ENCODE data around the gene RTEL1. TPM values are rescaled to one million over a fixed set of nuclear protein-coding genes. Genes with fewer than 3 reads are reported as not detected.

The RTEL1 gene
- total and polyA plus RNA-seq, 2 experiments from 2014 or later, result 14.8 to 14.9 TPM

- TF ChIP-seq CTCF (IDR thresholded peaks at IDR 0.05; ENCODE audit: low read depth, low read length), result no peak
- no peak overlapping the region for H3K4me3 ChIP-seq
- no peaks in the 10 kb centered on the region for H3K36me3 ChIP-seq
- H3K27ac ChIP-seq, result no peak overlapping the region
- no peaks in the 10 kb centered on the region for H3K27me3 ChIP-seq
- no peak for DNase-seq (ENCODE audit: low read depth in 1 of 2, low spot score in 1 of 2)
- H3K9me3 ChIP-seq (ENCODE audit: low read depth), result no peaks in the 10 kb centered on the region
- H3K4me1 ChIP-seq (ENCODE audit: low read depth), result no peaks in the 10 kb centered on the region
Measured at GRCh38 chr20:63619505-63619904, 38.6 kb upstream of the RTEL1 start.

DNA sequence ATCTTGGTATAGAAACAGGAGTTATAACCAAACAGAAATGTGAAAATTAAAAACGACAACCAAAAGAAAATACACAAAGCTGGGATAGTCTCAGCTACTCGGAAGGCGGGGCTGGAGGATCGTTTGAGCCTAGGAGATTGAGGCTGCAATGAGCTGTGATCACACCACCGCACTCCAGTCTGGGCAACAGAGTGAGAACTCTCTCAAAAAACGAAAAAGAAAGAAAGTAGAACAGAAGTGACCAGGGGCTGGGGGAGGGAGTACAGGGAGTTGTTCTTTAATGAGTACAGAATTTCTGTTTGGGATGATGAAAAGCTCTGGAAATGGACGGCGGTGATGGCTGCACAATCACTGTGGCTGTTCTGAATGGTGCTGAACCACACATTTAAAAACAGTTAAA lies 37.1 kb upstream of the RTEL1 start:
- Histone ChIP-seq H3K36me3 (no peaks in the 10 kb centered on the region), H3K27me3 (no peaks in the 10 kb centered on the region), H3K4me3 (no peak overlapping the region), H3K4me1 (ENCODE audit: low read depth) (no peaks in the 10 kb centered on the region), H3K27ac (no peak overlapping the region), H3K9me3 (ENCODE audit: low read depth) (no peaks in the 10 kb centered on the region)
- no peak for TF ChIP-seq CTCF (IDR thresholded peaks at IDR 0.05; ENCODE audit: low read depth, low read length)
- no peak for DNase-seq (ENCODE audit: low read depth in 1 of 2, low spot score in 1 of 2)

DNA sequence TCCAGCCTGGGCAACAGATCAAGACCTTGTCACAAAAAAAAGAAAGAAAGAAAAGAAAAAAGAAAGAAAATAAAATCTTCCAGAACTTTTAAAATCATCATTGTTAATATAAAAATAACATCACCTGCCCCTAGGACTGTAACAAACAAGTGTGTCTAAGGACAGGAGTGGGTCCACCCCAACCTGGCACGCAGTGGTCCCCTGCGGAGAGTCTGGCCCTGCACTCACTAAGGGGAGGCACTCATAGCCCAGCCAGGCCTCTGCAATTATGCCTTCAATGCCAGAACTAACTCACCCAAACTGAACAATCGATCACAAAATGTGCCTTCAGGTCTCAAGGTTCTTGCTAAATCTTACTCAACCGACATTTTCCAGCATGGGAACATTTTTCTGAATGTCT lies 36.0 kb upstream of the RTEL1 start:
- no peak overlapping the region for H3K4me3 ChIP-seq
- no peak for DNase-seq (ENCODE audit: low read depth in 1 of 2, low spot score in 1 of 2)
- no peak for TF ChIP-seq CTCF (IDR thresholded peaks at IDR 0.05; ENCODE audit: low read depth, low read length)

GRCh38 chr20:63622732-63623131 lies 35.4 kb upstream of the RTEL1 start:
- Histone ChIP-seq H3K27ac (no peak overlapping the region), H3K9me3 (ENCODE audit: low read depth) (no peaks in the 10 kb centered on the region), H3K27me3 (no peaks in the 10 kb centered on the region), H3K4me1 (ENCODE audit: low read depth) (peaks cover 1% of the 10 kb centered on the region), H3K36me3 (no peaks in the 10 kb centered on the region), H3K4me3 (no peak overlapping the region)
- no peak for TF ChIP-seq CTCF (IDR thresholded peaks at IDR 0.05; ENCODE audit: low read depth, low read length)
- DNase-seq (ENCODE audit: low read depth in 1 of 2, low spot score in 1 of 2), result no peak

More for the DNA sequence above, 36.0 kb upstream of the RTEL1 start:
- Histone ChIP-seq H3K9me3 (ENCODE audit: low read depth) (no peaks in the 10 kb centered on the region), H3K27ac (no peak overlapping the region), H3K4me1 (ENCODE audit: low read depth) (no peaks in the 10 kb centered on the region), H3K27me3 (no peaks in the 10 kb centered on the region), H3K36me3 (no peaks in the 10 kb centered on the region)

- TF ChIP-seq CTCF (IDR thresholded peaks at IDR 0.05; ENCODE audit: low read depth, low read length), result peak; percentile 25
- H3K36me3 ChIP-seq, result no peaks in the 10 kb centered on the region
- no peaks in the 10 kb centered on the region for H3K9me3 ChIP-seq (ENCODE audit: low read depth)
- peak in 1 of 2 donors; percentile 73 for DNase-seq (ENCODE audit: low read depth in 1 of 2, low spot score in 1 of 2)
- H3K27me3 ChIP-seq, result no peaks in the 10 kb centered on the region
- no peak overlapping the region for H3K27ac ChIP-seq
- peaks cover 5% of the 10 kb centered on the region for H3K4me1 ChIP-seq (ENCODE audit: low read depth)
- H3K4me3 ChIP-seq, result no peak overlapping the region
Measured at GRCh38 chr20:63624486-63624885, 33.6 kb upstream of the RTEL1 start.
